CD14-positive monocyte (primary cell): ENCODE measurements around the gene CARS2. TPM values are rescaled to one million over a fixed set of nuclear protein-coding genes. Genes with fewer than 3 reads are reported as not detected.

ENCODE experiments used
- DNase-seq, 3 donors: peaks; one replicate each; pipeline ENCODE4 v3.0.0-alpha.2; 2011 to 2022
- H2AFZ ChIP-seq: 2 replicates; pipeline ENCODE4 v1.6.0; 2012; ENCODE audit warnings: mild to moderate bottlenecking, low read depth, low read length, inconsistent platforms; ENCODE audit not compliant: insufficient read depth, poor library complexity, severe bottlenecking
- H3K27ac ChIP-seq, 2 donors: 1 replicate in 1 of 2; 2 replicates in 1 of 2; pipeline ENCODE4 v1.5.1; 2012 to 2013; ENCODE audit warnings: low read length in 2 of 2, control low read depth in 1 of 2, inconsistent platforms in 1 of 2, low read depth in 1 of 2, mild to moderate bottlenecking in 1 of 2
- H3K27me3 ChIP-seq, 2 donors: one replicate each; pipeline versions ENCODE4 v1.6.0 to v1.6.1; 2011 to 2013; ENCODE audit warnings: low read length in 2 of 2; ENCODE audit not compliant: control insufficient read depth in 2 of 2, insufficient read depth in 2 of 2
- H3K36me3 ChIP-seq, 2 donors: replicated peaks in 1 of 2; 1 replicate in 1 of 2; 2 replicates in 1 of 2; pipeline versions ENCODE4 v1.5.1 to v1.6.1; 2012 to 2013; ENCODE audit warnings: low read length in 2 of 2, control low read depth in 1 of 2, inconsistent platforms in 1 of 2, mild to moderate bottlenecking in 1 of 2; ENCODE audit not compliant: insufficient read depth in 2 of 2, control insufficient read depth in 1 of 2
- H3K4me1 ChIP-seq, 2 donors: 1 replicate in 1 of 2; 2 replicates in 1 of 2; pipeline versions ENCODE4 v1.5.1 to v1.6.1; 2012 to 2013; ENCODE audit warnings: low read length in 2 of 2, control low read depth in 1 of 2, inconsistent platforms in 1 of 2, mild to moderate bottlenecking in 1 of 2, moderate library complexity in 1 of 2; ENCODE audit not compliant: insufficient read depth in 2 of 2, control insufficient read depth in 1 of 2
- H3K4me2 ChIP-seq: replicated peaks from 2 replicates; pipeline ENCODE3; 2012; ENCODE audit warnings: low read length, moderate library complexity, mild to moderate bottlenecking; ENCODE audit not compliant: poor library complexity, severe bottlenecking; ENCODE audit errors: extremely low read depth
- H3K4me3 ChIP-seq, 3 experiments: fragments of 200-600 bp in 1 of 3; sonication (generic) in 1 of 3; replicated peaks in 1 of 3; 1 replicate in 2 of 3; 2 replicates in 1 of 3; pipeline ENCODE4 v1.5.1; 2011 to 2013; ENCODE audit warnings: low read length in 3 of 3, mild to moderate bottlenecking in 3 of 3, control low read depth in 2 of 3, low read depth in 2 of 3, inconsistent platforms in 1 of 3, moderate library complexity in 1 of 3
- H3K79me2 ChIP-seq: 2 replicates; pipeline ENCODE4 v1.6.0; 2012; ENCODE audit warnings: mild to moderate bottlenecking, control low read depth, inconsistent platforms, low read length, moderate library complexity; ENCODE audit not compliant: insufficient read depth
- H3K9ac ChIP-seq: 2 replicates; pipeline ENCODE4 v1.6.0; 2017; ENCODE audit warnings: low read length, mild to moderate bottlenecking; ENCODE audit not compliant: insufficient read depth, poor library complexity, severe bottlenecking
- H3K9me3 ChIP-seq, 2 donors: replicated peaks in 1 of 2; 1 replicate in 1 of 2; 2 replicates in 1 of 2; pipeline versions ENCODE4 v1.5.1 to v1.6.1; 2012 to 2013; ENCODE audit warnings: low read length in 2 of 2, control low read depth in 1 of 2; ENCODE audit not compliant: control insufficient read depth in 1 of 2, insufficient read depth in 1 of 2
- H4K20me1 ChIP-seq: 2 replicates; pipeline ENCODE4 v1.6.0; 2012; ENCODE audit warnings: mild to moderate bottlenecking, low read length, control low read depth, moderate library complexity; ENCODE audit not compliant: insufficient read depth
- H3K27ac Mint-ChIP-seq, 7 donors: one replicate each; pipeline ENCODE4 v1.8.0; 2020; ENCODE audit warnings: mild to moderate bottlenecking in 7 of 7, mixed read lengths in 7 of 7, moderate library complexity in 6 of 7, inconsistent platforms in 2 of 7
- H3K27me3 Mint-ChIP-seq, 3 donors: one replicate each; pipeline ENCODE4 v1.8.0; 2021 to 2022; ENCODE audit warnings: low read depth in 3 of 3, mild to moderate bottlenecking in 3 of 3, mixed read lengths in 3 of 3, moderate library complexity in 3 of 3, inconsistent platforms in 1 of 3
- H3K36me3 Mint-ChIP-seq, 2 donors: one replicate each; pipeline ENCODE4 v1.8.0; 2020; ENCODE audit warnings: mixed read lengths in 2 of 2, inconsistent platforms in 1 of 2, mild to moderate bottlenecking in 1 of 2
- H3K4me1 Mint-ChIP-seq: one replicate; pipeline ENCODE4 v1.8.0; 2020; ENCODE audit warnings: mild to moderate bottlenecking, mixed read lengths
- H3K4me3 Mint-ChIP-seq, 2 donors: one replicate each; pipeline ENCODE4 v1.8.0; 2020; ENCODE audit warnings: mild to moderate bottlenecking in 2 of 2, mixed read lengths in 2 of 2, moderate library complexity in 1 of 2
- H3K9me3 Mint-ChIP-seq, 7 donors: one replicate each; pipeline ENCODE4 v1.8.0; 2020 to 2022; ENCODE audit warnings: mixed read lengths in 7 of 7, mild to moderate bottlenecking in 6 of 7, moderate library complexity in 6 of 7, inconsistent platforms in 2 of 7
- CTCF ChIP-seq: fragments of 200-600 bp; IDR thresholded peaks from one replicate; pipeline ENCODE4 v1.8.0; 2022; ENCODE audit warnings: antibody characterized with exemption, mild to moderate bottlenecking
- WGBS: methylation state at CpG from one replicate; pipeline ENCODE4 v1.1.5; 2013; ENCODE audit warnings: missing lambda C conversion rate; ENCODE audit not compliant: insufficient coverage; 5-methylcytosine and 5-hydroxymethylcytosine counted together
- intact Hi-C, 2 donors: fragments of 100-400 bp; cut with micrococcal nuclease; formaldehyde crosslinking; loops; one replicate each; pipeline versions ENCODE4 v1.15.0 to v1.15.1; 2023
- polyA plus RNA-seq, 3 donors: library from polyadenylated mRNA; depleted of rRNA in 1 of 3; unstranded in 2 of 3; stranded (reverse) in 1 of 3; fragments of 300-500 nt in 2 of 3; fragments of >200 nt in 1 of 3; fragmentation: Illumina TruSeq in 2 of 3; gene quantifications; 1 replicate in 2 of 3; 2 replicates in 1 of 3; pipeline ENCODE4 v1.2.3, GENCODE V29; 2012 to 2021

The CARS2 gene
- polyA plus RNA-seq, 3 donors, result 130 to 305 (median 227) TPM

- Histone ChIP-seq H3K27me3 (no peaks in the 10 kb centered on the region), H3K27ac (peak overlapping the region; percentile 82 to 91), H3K4me2 (peak overlapping the region; percentile 88), H2AFZ (peak overlapping the region; percentile 44), H3K9ac (peak overlapping the region; percentile 86), H3K79me2 (peaks cover 68% of the 10 kb centered on the region), H3K4me1 (peaks cover 39 to 44% of the 10 kb centered on the region in 2 donors), H3K9me3 (no peaks in the 10 kb centered on the region), H3K4me3 (peak overlapping the region; percentile 78 to 100 (median 99)), H4K20me1 (peaks cover 46% of the 10 kb centered on the region), H3K36me3 (peaks cover 3 to 5% of the 10 kb centered on the region in 2 donors)
- peak in 2 of 3 donors; percentile 18 to 42 for DNase-seq
- H3K4me3 Mint-ChIP-seq, result peak overlapping the region; percentile 96
- H3K9me3 Mint-ChIP-seq, result peaks cover 0 to 2% (median 0%) of the 10 kb centered on the region in 7 donors
- H3K36me3 Mint-ChIP-seq, result peaks cover 4 to 5% of the 10 kb centered on the region in 2 donors
- H3K27ac Mint-ChIP-seq, result peak overlapping the region; percentile 90 to 97 (median 95)
- under 1% methylated on average over 76 of the region's 86 CpGs for whole genome bisulfite sequencing
- intact Hi-C loops, result loop anchor here (2.0 to 10.0 kb wide), 7 partner anchors 57 to 441 kb away; partner anchors contain the start of genes ANKRD10 (in 2 of the 2) and RAB20 (in 1 of the 2)
- H3K27me3 Mint-ChIP-seq, result peaks cover 0 to 4% (median 0%) of the 10 kb centered on the region in 3 donors
- no peak for TF ChIP-seq CTCF
- H3K4me1 Mint-ChIP-seq, result peaks cover 42% of the 10 kb centered on the region
Measured at GRCh38 chr13:110713981-110714796, 8.3 kb upstream of the CARS2 start.

- peaks cover 62% of the 10 kb centered on the region for H3K79me2 ChIP-seq
- TF ChIP-seq CTCF, result no peak
Measured at GRCh38 chr13:110713642-110713952, 7.7 kb upstream of the CARS2 start, which contains the start of gene ING1. Gene ING1 (plus strand): TSS chr13:110713700. CDS start chr13:110714150, 450 bp downstream.

More at GRCh38 chr13:110713642-110713952, 7.7 kb upstream of the CARS2 start, which contains the start of gene ING1:
- H3K4me2 ChIP-seq, result peak within 1 kb of the TSS; percentile 88
- WGBS, result under 1% methylated on average over 40 of the region's 45 CpGs
- H3K4me3 ChIP-seq, result peak within 1 kb of the TSS; percentile 86 to 100 (median 99)
- peaks cover 40% of the 10 kb centered on the region for H4K20me1 ChIP-seq
- Mint-ChIP-seq H3K36me3 (no peaks in the 10 kb centered on the region), H3K27me3 (peaks cover 0 to 4% (median 0%) of the 10 kb centered on the region in 3 donors), H3K4me1 (peaks cover 42% of the 10 kb centered on the region), H3K27ac (peak within 1 kb of the TSS; percentile 93 to 98 (median 97)), H3K9me3 (peaks cover 0 to 2% (median 0%) of the 10 kb centered on the region in 7 donors), H3K4me3 (peak within 1 kb of the TSS; percentile 96 to 98)
- peak within 1 kb of the TSS; percentile 92 to 98 for H3K27ac ChIP-seq
- peak in 2 of 3 donors; percentile 64 to 76 for DNase-seq
- peak within 1 kb of the TSS; percentile 96 for H2AFZ ChIP-seq
- intact Hi-C loops, result loop anchor here (2.0 to 10.0 kb wide), 6 partner anchors 56 to 441 kb away; partner anchors contain the start of genes ANKRD10 (in 2 of the 2) and RAB20 (in 1 of the 2)
- no peaks in the 10 kb centered on the region for H3K9me3 ChIP-seq
- peak within 1 kb of the TSS; percentile 86 for H3K9ac ChIP-seq
- H3K27me3 ChIP-seq, result no peaks in the 10 kb centered on the region
- H3K36me3 ChIP-seq, result no peaks in the 10 kb centered on the region
- peaks cover 40 to 44% of the 10 kb centered on the region in 2 donors for H3K4me1 ChIP-seq
